Activated naive CD8-positive, alpha-beta T cell treated with anti-CD3 and anti-CD28 coated beads, Interleukin-2, amount 10 ng/mL, durations not matched to agents 7 days and 5 days (primary cell): ENCODE measurements around the gene NDST4. TPM values are rescaled to one million over a fixed set of nuclear protein-coding genes. Genes with fewer than 3 reads are reported as not detected.
"Not testable (repeated sequence)": the region's sequence is repeated elsewhere in the genome, so short reads cannot be mapped to it uniquely, and the experiment has no call there.

Source experiments
- ATAC-seq: fragments of 150-1000 bp; cut with Tn5 transposase; one replicate; pipeline ENCODE4 v1.10.0; 2021; ENCODE audit warnings: low read depth, moderate library complexity
- POLR2A ChIA-PET: fragments of 350-600 bp; sonication (Branson Sonifier 250); formaldehyde crosslinking; loops from one replicate; lab custom pipeline; 2021; ENCODE audit warnings: antibody characterized with exemption; lab: Charles Lee
- DNase-seq: peaks from one replicate; pipeline ENCODE4 v3.0.0; 2021
- H3K27ac Mint-ChIP-seq: one replicate; pipeline ENCODE4 v1.8.0; 2022; ENCODE audit warnings: mild to moderate bottlenecking, mixed read lengths
- H3K27me3 Mint-ChIP-seq: one replicate; pipeline ENCODE4 v1.8.0; 2022; ENCODE audit warnings: mild to moderate bottlenecking, moderate library complexity, mixed read lengths
- H3K36me3 Mint-ChIP-seq: one replicate; pipeline ENCODE4 v1.8.0; 2021; ENCODE audit warnings: mild to moderate bottlenecking, mixed read lengths
- H3K4me1 Mint-ChIP-seq: one replicate; pipeline ENCODE4 v1.8.0; 2021; ENCODE audit warnings: mixed read lengths
- H3K4me3 Mint-ChIP-seq: one replicate; pipeline ENCODE4 v1.8.0; 2022; ENCODE audit warnings: mild to moderate bottlenecking, moderate library complexity, mixed read lengths
- H3K9me3 Mint-ChIP-seq: one replicate; pipeline ENCODE4 v1.8.0; 2021; ENCODE audit warnings: mixed read lengths
- total RNA-seq, 2 experiments: library from RNA; stranded (reverse); gene quantifications; one replicate each; pipeline ENCODE4 v1.2.3, GENCODE V29; 2021

The NDST4 gene
- total RNA-seq, 2 experiments from 2014 or later: not detected

DNA sequence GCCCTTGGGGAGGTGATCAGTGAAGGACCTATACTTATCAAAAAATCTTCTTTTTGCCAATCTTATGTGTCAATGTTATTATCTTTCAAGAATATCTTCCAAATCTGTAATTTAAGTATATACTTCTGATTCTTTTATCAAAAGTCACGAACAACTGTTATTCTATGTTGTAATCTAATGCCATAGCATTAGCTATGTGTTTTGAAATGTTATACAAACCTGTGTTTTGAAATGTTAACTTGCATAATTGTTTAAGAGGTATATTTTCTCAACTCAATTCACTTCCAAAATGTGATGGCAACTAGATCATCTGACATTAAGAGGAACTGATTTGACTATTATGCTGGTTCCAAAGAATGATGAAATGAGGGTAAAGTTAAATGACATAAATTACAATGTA, 113.5 kb downstream of the NDST4 start:
- Mint-ChIP-seq H3K4me3 (no peak overlapping the region), H3K4me1 (no peaks in the 10 kb centered on the region), H3K27me3 (no peaks in the 10 kb centered on the region), H3K9me3 (no peaks in the 10 kb centered on the region), H3K27ac (no peak overlapping the region), H3K36me3 (no peaks in the 10 kb centered on the region)
- ATAC-seq (no peak), DNase-seq (no peak)
- POLR2A ChIA-PET: no interaction called here

DNA sequence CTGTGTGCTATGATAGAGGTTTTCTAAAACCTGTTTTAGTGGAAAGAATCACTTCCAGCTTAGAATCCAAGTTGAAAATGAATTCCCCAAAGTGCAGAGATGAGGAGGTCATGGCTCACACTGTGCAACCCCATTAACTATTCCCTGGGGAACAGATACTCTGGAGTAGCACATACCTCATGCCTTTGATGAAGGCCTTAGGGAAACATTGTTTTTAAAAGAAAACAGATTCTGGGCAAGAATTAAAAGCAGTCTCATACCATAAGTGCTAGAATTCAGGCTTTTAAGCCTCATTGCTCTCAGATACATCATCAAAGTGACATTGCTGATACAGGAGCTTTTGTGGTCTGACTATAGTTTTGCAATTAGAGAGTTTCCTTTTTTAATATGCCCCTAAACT, 115.1 kb downstream of the NDST4 start:
- Mint-ChIP-seq H3K36me3 (no peaks in the 10 kb centered on the region), H3K4me1 (no peaks in the 10 kb centered on the region), H3K9me3 (no peaks in the 10 kb centered on the region), H3K27me3 (no peaks in the 10 kb centered on the region), H3K4me3 (no peak overlapping the region), H3K27ac (no peak overlapping the region)
- no peak for ATAC-seq
- DNase-seq: no peak
- POLR2A ChIA-PET: no interaction called here

- no peak for ATAC-seq
- Mint-ChIP-seq H3K4me1 (no peaks in the 10 kb centered on the region), H3K9me3 (no peaks in the 10 kb centered on the region), H3K27me3 (no peaks in the 10 kb centered on the region), H3K4me3 (no peak overlapping the region), H3K36me3 (no peaks in the 10 kb centered on the region), H3K27ac (no peak overlapping the region)
- POLR2A ChIA-PET: no interaction called here
- no peak for DNase-seq
Observed at GRCh38 chr4:114997576-114998247, 115.7 kb downstream of the NDST4 start.

- POLR2A ChIA-PET: no interaction called here
- H3K4me1 Mint-ChIP-seq: no peaks in the 10 kb centered on the region
Observed at GRCh38 chr4:114986133-114986532, 127.3 kb downstream of the NDST4 start.

DNA sequence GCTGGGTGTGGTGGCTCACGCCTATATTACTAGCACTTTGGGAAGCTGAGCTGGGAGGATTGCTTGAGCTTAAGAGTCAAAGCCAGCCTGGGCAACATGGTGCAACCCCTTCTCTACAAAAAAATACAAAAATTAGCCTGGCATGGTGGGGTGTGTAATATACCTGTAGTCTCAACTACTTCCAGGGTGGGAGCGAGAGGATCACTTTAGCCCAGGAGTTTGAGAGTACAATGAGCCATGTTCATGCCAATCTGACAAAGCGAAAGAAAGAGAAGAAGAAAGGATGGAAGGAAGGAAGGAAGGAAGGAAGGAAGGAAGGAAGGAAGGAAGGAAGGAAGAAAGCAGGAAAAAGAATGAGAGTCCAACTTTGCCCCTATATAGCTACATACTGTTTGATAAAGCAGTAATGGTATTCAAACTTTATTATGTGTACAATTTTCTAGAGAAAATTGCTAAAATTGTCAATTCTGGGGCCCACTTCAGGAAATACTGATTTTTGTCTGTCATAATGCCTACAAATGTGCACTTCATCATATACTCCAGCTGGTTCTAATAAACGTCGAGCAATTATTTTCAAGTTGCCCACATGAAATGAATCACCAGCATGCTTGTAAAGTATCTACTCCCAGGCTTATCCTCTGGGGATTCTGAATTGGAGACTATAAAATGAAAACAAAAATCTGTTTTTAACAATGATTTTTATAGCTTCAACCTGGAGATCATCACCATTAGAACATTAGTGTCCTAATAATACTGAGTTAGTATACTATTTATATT, 132.3 kb downstream of the NDST4 start:
- H3K9me3 Mint-ChIP-seq: peaks cover 3% of the 10 kb centered on the region
- POLR2A ChIA-PET: no interaction called here
- no peak overlapping the region for H3K27ac Mint-ChIP-seq
- H3K4me1 Mint-ChIP-seq: no peaks in the 10 kb centered on the region
- H3K4me3 Mint-ChIP-seq: no peak overlapping the region
- DNase-seq: no peak
- ATAC-seq: no peak
- no peaks in the 10 kb centered on the region for H3K36me3 Mint-ChIP-seq
- no peaks in the 10 kb centered on the region for H3K27me3 Mint-ChIP-seq

More at GRCh38 chr4:114986133-114986532, 127.3 kb downstream of the NDST4 start:
- H3K27ac Mint-ChIP-seq: no peak overlapping the region
- H3K9me3 Mint-ChIP-seq: peaks cover 1% of the 10 kb centered on the region
- H3K36me3 Mint-ChIP-seq: no peaks in the 10 kb centered on the region
- ATAC-seq: no peak
- no peaks in the 10 kb centered on the region for H3K27me3 Mint-ChIP-seq
- DNase-seq: no peak
- H3K4me3 Mint-ChIP-seq: no peak overlapping the region

DNA sequence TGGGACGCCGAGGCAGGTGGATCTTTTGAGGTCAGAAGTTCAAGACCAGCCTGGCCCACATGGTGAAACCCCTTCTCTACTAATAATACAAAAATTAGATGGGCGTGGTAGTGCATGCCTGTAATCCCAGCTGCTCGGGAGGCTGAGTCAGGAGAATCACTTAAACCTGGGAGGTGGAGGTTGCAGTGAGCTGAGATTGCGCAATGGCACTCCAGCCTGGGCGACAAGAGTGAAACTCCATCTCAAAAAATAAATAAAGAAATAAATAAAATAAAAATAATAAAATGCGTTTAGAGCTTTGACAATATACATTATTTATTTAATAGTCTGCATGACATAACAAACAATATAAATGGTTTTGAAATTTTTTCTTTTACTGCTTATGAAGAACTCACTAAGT, 133.0 kb downstream of the NDST4 start:
- H3K4me1 Mint-ChIP-seq, ATAC-seq, H3K36me3 Mint-ChIP-seq, H3K9me3 Mint-ChIP-seq, H3K27ac Mint-ChIP-seq, H3K4me3 Mint-ChIP-seq, DNase-seq, POLR2A ChIA-PET, H3K27me3 Mint-ChIP-seq: not testable (repeated sequence)

DNA sequence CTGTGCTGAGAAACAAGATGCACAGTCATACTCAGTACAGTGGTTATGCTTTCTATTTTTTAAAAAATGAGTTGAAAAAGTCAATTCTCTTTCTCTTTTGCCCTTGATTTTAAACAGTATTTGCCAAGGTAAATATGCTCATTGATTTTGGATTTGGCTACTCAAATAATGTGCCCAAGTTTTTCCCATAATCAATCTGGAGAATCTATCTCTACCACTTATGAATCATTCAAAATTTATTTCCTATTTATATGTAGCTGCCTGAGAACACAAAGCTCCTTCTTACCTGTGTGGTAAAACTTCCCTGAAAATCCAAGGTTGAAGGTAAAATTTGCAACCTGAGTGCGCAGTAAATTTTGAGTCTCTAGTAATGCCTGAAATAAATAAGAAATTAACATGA, 136.5 kb downstream of the NDST4 start:
- peaks cover 1% of the 10 kb centered on the region for H3K9me3 Mint-ChIP-seq
- no peak overlapping the region for H3K27ac Mint-ChIP-seq
- POLR2A ChIA-PET: no interaction called here
- H3K4me1 Mint-ChIP-seq: no peaks in the 10 kb centered on the region
- H3K4me3 Mint-ChIP-seq: no peak overlapping the region
- no peaks in the 10 kb centered on the region for H3K36me3 Mint-ChIP-seq
- DNase-seq: no peak
- no peaks in the 10 kb centered on the region for H3K27me3 Mint-ChIP-seq
- ATAC-seq: no peak

DNA sequence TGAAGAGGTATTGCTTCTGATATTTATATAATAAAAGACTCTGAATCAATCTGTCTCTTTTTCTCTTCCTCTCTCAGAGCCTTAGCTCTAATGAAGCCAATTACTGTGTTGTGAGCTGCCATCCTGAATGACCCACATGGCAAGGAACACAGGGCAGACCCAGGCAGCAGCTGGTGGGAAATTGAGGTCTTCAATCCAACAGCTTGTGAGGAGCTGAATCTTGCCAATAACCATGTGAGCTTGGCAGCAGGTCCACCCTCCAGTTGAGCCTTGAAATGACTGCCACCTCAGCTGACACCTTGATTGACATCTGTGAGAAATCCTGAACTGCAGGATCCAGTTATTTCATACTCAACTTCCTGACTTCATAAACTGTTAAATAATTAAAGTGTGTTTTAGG, 149.4 kb downstream of the NDST4 start:
- no peak for DNase-seq
- ATAC-seq: no peak
- Mint-ChIP-seq H3K36me3 (no peaks in the 10 kb centered on the region), H3K4me1 (no peaks in the 10 kb centered on the region), H3K27me3 (no peaks in the 10 kb centered on the region), H3K27ac (no peak overlapping the region), H3K9me3 (no peaks in the 10 kb centered on the region), H3K4me3 (no peak overlapping the region)
- POLR2A ChIA-PET: no interaction called here

GRCh38 chr4:114945616-114946015, 167.8 kb downstream of the NDST4 start:
- no peaks in the 10 kb centered on the region for H3K27me3 Mint-ChIP-seq
- DNase-seq (no peak), ATAC-seq (no peak)
- no peaks in the 10 kb centered on the region for H3K36me3 Mint-ChIP-seq
- no peaks in the 10 kb centered on the region for H3K9me3 Mint-ChIP-seq
- no peaks in the 10 kb centered on the region for H3K4me1 Mint-ChIP-seq
- POLR2A ChIA-PET: no interaction called here
- no peak overlapping the region for H3K27ac Mint-ChIP-seq
- no peak overlapping the region for H3K4me3 Mint-ChIP-seq

- DNase-seq: no peak
- Mint-ChIP-seq H3K4me1 (no peaks in the 10 kb centered on the region), H3K27me3 (no peaks in the 10 kb centered on the region), H3K9me3 (no peaks in the 10 kb centered on the region), H3K36me3 (no peaks in the 10 kb centered on the region), H3K27ac (no peak overlapping the region), H3K4me3 (no peak overlapping the region)
- ATAC-seq: no peak
- POLR2A ChIA-PET: no interaction called here
Observed at GRCh38 chr4:114941503-114941902, 171.9 kb downstream of the NDST4 start.

- H3K9me3 Mint-ChIP-seq: no peaks in the 10 kb centered on the region
- H3K4me3 Mint-ChIP-seq: no peak overlapping the region
- no peak for DNase-seq
- no peak for ATAC-seq
- H3K27me3 Mint-ChIP-seq: no peaks in the 10 kb centered on the region
- no peaks in the 10 kb centered on the region for H3K36me3 Mint-ChIP-seq
- POLR2A ChIA-PET: no interaction called here
- H3K4me1 Mint-ChIP-seq: no peaks in the 10 kb centered on the region
- H3K27ac Mint-ChIP-seq: no peak overlapping the region
Observed at GRCh38 chr4:114927881-114928280, 185.5 kb downstream of the NDST4 start.

DNA sequence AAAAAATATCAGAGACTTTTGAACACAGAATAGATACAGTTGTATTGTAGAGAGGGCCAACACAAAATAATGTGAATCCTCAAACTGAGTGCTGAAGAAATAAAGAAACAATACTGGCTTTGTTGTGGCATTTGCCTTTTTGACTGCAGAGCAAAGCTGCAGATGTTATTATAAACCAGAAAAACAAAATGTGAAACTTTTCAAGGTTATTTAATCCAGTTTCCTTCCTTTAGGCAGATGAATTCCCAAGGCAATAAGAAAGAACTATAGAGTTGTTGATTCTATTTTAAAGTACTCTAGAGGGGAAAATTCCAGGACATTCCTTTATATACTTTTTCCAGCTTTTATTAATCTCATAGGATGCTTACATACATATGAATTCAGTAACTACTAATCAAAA, 186.8 kb downstream of the NDST4 start:
- POLR2A ChIA-PET: no interaction called here
- no peaks in the 10 kb centered on the region for H3K4me1 Mint-ChIP-seq
- no peaks in the 10 kb centered on the region for H3K9me3 Mint-ChIP-seq

GRCh38 chr4:114924311-114924710, 189.1 kb downstream of the NDST4 start:
- Mint-ChIP-seq H3K4me3 (no peak overlapping the region), H3K27me3 (no peaks in the 10 kb centered on the region), H3K9me3 (no peaks in the 10 kb centered on the region), H3K27ac (no peak overlapping the region), H3K36me3 (no peaks in the 10 kb centered on the region), H3K4me1 (no peaks in the 10 kb centered on the region)
- ATAC-seq: no peak
- no peak for DNase-seq
- POLR2A ChIA-PET: no interaction called here

More for the DNA sequence above, 186.8 kb downstream of the NDST4 start:
- no peaks in the 10 kb centered on the region for H3K36me3 Mint-ChIP-seq
- no peak overlapping the region for H3K4me3 Mint-ChIP-seq
- ATAC-seq: no peak
- DNase-seq: no peak
- H3K27me3 Mint-ChIP-seq: no peaks in the 10 kb centered on the region
- no peak overlapping the region for H3K27ac Mint-ChIP-seq

DNA sequence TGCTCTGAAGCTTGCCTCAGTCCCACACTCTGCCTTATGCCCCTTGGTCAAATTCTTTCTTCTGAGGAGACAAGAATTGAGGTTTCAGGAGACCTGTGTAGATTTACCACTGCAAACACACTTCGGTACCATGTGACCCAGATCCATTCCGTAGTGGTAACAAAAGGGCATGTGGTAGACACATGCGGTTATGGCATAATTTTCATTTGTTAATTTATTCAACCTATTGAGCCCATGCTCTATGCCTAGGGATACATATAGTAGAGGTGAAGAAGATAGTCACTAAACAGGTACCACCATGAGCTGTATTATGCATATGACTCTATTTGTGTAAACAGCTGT, 190.9 kb downstream of the NDST4 start:
- no peaks in the 10 kb centered on the region for H3K27me3 Mint-ChIP-seq
- POLR2A ChIA-PET: no interaction called here
- no peak overlapping the region for H3K4me3 Mint-ChIP-seq
- ATAC-seq (no peak), DNase-seq (no peak)
- H3K4me1 Mint-ChIP-seq: no peaks in the 10 kb centered on the region
- no peaks in the 10 kb centered on the region for H3K9me3 Mint-ChIP-seq
- no peak overlapping the region for H3K27ac Mint-ChIP-seq
- H3K36me3 Mint-ChIP-seq: no peaks in the 10 kb centered on the region
